Diencephalon (tissue), 1 donor: ENCODE measurements around the gene NPIPA2. TPM values are rescaled to one million over a fixed set of nuclear protein-coding genes. Genes with fewer than 3 reads are reported as not detected.

Source experiments
- total RNA-seq: library from RNA; depleted of rRNA; stranded (reverse); fragments of >200 nt; gene quantifications from one replicate; pipeline ENCODE4 v1.2.3, GENCODE V29; 2014

NPIPA2 gene
- total RNA-seq = 0.69 TPM

GRCh38 chr16:14742273-14743128 lies at the start of gene NPIPA2:
TSS of gene NPIPA2 (plus strand) at chr16:14742533. CDS start at chr16:14748066, 5,533 bp downstream.

DNA sequence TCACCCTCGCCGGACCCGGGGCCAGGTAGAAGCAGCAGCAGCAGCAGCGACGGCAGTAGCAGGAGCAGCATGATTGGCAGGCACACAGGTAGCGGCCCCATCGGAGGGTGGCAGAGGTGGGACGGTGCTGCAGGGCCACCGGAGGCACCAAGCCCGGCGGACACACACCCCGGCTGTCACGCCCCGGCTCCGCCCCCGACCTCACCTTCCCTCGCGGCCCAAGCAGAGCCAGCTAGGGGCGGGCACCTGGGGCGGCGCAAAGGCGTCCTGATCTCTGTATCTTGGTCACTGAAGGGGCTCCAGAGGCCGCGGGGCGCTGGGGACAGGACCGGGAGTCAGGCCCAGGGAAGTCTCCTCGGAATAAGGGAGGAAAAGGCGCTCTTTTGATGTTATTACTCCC lies 48.2 kb upstream of the NPIPA2 start, which contains the start of gene PLA2G10:
PLA2G10 (minus strand) TSS at position 180 of the 400 bp plus-strand sequence; CDS start at position 101, 79 bp downstream.

GRCh38 chr16:14703156-14704011 lies 38.9 kb upstream of the NPIPA2 start, which contains the start of gene NPIPA3:
TSS of gene NPIPA3 (plus strand) at chr16:14703411. CDS start at chr16:14708944, 5,533 bp downstream.

Other genes with a start within 250 kb of the NPIPA2 start
- gene PARN, start 112.3 kb upstream of the NPIPA2 start, total RNA-seq = 27.0 TPM
- gene BFAR, start 109.6 kb upstream of the NPIPA2 start, total RNA-seq = 55.4 TPM
- not detected for gene PLA2G10, start 48.2 kb upstream of the NPIPA2 start, total RNA-seq
- gene NPIPA3, start 39.1 kb upstream of the NPIPA2 start, total RNA-seq = 0.69 TPM
- gene NOMO1, start 91.2 kb downstream of the NPIPA2 start, total RNA-seq = 97.1 TPM
- gene NPIPA1, start 194.9 kb downstream of the NPIPA2 start, total RNA-seq = 60.9 TPM
- 49.6 TPM for gene PDXDC1, start 232.5 kb downstream of the NPIPA2 start, total RNA-seq